NCI-H1417 (cell line): ENCODE measurements around the gene MTG2.

Experiments used
- DNase-seq, 3 experiments: peaks; one replicate each; lab custom pipeline; 2025; lab: John Stamatoyannopoulos, UW

Gene MTG2

DNA sequence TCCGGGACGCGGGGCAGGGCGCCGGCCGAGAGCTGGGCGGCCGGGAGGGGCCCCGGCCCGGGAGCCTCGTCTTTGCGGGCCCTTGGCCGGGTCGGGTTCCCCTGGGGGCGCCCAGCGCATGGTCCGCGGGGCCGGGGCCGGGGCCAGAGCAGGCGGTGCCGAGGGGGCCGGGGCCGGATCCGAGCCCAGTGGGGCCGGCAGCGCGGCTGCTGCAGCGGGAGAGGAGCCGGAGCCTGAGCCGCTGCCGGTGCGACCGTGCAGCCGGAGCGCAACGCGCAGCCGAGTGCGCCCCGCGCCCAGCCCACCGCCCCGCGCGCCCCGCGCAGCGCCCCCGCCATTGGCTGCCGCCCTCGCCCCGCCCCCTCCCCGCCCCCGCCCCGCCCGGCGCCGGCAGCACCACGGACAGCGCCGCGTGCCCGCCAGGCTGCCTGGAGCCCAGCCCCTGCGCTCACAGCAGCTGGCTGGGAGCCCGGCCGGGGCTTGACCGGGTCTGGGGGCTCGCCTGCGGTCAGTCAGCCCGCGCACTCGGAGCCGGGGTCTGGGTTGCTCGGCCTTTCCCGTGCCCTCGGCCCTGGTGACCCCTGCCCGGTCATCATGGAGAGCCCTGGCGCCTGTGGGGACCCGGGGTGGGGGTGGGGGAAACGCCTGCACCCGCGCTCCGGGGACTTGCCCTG, 37.3 kb downstream of the MTG2 start, which contains the start of gene HRH3:
HRH3 (minus strand) TSS at position 287 of the 674 bp plus-strand sequence. CDS start 308 bp downstream, outside the sequence.
- DNase-seq = peak; percentile 73 to 82 (median 78)

DNA sequence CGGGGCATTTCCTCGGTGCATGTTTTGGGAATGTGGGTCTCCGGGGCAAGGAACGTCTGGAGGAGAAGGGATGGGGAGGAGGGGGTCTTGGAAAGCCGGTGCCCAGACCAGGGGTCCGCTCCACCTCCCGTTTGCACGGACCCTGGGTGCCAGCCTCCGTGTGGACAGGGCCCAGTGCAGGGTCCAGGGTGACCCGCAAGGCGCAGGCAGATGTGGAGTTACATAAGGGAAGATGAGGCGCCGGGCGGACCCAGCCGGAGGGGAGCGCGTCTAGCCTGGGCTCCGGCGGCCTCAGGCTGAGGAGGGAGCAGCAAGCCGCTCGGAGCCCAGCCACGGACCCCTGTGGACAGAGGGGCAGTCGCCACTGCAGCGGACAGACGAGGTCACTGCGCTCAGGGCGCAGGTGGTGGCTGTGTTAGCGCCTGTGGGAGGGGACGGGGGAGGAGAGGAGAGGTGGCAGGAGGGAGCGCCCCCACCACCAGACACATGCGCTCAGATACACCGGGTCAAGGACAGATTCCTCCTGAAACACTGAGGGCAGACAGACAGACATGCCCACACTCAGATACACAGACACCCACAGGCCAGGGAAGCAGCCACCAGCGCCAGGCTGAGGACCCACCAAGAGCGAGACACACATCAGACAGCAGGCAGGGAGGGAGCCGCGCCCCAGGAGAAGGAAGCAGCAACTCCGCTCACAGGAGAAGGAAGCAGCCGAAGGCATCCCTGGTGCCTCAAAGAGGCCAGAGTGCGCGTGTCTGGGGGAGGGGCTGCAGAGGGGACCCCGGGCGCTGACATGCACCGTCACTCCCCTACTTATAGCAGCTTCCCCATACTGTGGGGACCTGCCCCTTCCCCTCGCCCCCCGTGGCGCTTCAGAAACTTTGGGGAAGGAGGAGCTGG, 38.1 kb downstream of the MTG2 start:
- DNase-seq = peak in 2 of 3 experiments; percentile 75 to 76

DNA sequence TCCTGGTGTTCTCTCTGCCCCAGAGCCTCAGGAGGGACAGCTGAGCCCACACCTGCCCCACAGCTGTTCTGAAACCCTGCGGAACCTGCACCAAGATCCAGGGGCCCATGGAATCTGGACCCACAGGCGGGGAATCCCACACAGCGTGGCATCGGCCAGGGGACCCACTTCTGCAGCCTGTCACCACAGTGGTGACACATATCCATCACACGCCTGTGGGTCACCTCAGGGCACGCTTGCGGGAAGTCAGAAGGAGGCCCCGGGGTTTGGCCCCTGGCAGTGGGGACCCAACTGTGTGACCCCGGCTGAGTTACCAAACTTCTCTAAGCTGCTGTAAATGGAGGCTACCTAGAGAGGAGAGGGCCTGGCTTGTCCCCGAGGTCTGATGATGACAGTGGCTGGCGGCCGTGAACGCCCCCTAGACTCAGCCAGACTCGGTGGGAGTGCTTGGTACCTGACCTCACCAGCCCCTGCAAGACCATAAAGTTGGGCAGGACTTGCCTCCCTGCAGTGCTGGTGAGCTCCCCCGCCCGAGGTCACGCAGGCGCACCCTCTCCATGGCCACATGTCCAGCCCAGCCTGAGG, 39.5 kb downstream of the MTG2 start:
- no peak for DNase-seq

DNA sequence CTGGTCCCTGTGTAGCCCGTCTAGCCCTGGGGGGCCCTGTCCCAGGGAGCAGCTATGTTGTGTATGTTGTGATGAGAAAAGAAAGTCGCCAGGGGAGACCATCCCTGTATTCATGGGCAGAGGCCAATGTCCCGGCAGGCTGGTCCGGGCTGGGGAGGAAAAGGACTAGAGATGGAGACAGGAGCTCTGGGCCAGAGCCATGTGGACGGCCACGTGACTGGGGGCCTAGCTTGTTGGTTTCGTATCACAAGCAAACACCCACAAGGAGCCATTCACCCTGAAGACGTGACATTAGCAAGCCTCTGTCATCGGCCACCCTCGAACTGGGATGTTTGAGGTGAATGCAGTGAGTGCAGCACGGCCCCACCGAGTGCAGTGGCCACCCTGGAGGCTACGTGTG, 40.1 kb downstream of the MTG2 start:
- no peak for DNase-seq

DNA sequence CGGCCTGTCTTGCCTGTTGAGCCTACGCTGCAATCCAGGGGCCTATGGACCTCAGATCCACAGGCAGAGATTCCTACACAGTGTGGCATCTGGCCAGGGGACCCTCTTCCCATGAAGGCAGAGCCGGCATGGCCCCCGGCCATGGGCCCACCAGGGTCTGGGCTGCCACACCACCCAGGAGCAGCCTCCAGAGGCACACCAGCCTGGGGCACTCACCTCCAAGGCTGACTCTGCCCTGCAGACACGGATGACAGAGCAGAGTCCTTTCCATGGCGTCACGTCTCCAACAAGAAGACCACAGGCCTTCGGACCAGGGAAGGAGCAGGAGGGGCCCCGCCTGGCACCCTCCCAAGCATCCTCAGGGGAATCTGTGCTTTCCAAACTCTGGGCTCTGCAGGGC, 40.7 kb downstream of the MTG2 start:
- no peak for DNase-seq

DNA sequence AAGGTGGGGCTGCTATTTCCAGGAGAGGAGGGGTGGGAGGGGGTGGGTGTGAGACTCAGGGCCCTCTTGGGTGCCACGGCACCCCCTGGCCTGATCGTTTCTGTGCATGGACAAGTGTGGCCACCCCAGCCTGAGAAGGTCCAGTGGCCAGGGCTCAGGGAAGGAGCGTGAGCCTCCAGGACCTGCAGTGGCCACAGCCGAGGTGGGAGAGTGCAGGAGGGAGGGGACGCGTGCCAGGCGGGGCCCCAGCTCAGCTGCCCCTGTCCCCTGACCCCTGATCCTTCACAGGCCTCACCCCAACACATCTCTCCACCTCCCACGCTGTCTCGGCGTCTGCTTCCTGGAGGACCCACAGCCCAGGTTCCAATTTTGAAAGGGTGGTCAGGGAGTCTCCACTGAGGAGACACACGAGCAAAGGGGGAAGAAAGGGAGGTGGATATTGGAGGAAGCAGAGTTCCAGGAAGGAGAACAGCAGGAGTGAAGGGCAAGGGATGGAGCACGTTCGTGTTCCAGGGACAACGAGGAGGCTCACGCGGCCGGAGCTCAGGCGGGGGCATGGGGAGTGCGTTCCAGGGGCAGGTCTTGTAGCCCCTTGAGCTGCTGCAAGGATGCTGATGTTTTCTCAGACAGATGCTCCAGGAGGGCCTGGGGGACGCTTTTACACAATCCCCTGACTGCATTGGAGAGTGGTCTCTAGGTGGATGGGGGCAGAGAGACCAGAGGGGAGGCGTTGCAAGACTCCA, 41.5 kb downstream of the MTG2 start:
- no peak for DNase-seq

DNA sequence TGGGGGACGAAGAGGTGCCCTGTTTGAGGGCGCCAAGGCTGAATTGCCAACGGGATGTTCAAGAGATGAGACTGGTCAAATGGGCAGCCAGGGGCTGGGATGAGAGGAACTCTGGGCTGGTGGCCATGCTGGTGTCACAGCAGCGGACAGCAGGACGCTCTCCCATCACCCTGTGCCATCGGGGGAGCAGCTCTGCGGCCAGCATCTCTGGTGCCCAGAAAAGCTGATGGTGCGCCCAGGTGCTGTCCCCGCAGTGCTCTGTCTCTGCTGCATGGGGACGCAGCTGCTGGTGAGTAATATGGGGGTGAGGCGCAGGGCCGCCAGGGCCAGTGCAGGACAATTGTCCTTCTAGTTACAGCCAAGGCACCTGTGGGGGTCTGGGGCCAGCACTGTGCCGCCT, 42.2 kb downstream of the MTG2 start:
- no peak for DNase-seq

DNA sequence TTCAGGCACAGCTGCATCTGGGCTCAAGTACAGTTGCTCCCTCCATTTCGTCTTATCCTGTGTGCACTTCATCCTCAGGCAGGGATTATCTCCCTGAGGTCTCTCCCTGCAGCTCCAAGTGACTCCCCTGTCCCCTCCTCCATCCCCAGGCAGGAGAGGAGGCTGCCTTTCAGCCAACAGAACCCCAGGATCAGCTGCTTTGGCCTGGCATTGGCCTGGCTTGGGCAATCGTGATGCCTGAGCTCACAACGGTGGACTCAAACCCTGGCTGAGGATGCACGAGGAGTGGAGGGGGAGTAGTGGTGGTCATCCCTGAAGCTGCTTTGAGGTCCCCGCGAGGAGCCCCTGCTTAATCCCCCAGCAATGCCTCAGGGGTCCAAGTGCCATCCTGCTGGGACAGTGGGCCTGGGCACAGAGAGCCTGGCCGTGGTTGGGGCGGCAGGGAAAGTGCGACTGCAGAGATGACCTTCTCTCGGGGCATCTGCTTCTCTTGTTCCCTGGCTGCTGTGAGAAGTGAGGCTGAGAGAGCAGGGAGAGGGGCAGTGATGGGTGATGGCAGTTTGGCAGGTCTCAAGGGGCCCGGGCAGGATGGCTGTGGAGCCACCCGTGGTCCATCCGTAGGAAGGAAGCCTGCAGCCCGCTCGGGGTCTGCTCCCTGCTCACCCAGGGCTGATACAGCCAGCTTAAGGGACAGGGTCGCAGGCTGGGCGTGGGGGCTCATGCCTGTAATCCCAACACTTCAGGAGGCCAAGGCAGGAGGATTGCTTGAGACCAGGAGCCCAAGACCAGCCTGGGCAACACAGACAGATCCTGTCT, 43.2 kb downstream of the MTG2 start:
- no peak for DNase-seq

DNA sequence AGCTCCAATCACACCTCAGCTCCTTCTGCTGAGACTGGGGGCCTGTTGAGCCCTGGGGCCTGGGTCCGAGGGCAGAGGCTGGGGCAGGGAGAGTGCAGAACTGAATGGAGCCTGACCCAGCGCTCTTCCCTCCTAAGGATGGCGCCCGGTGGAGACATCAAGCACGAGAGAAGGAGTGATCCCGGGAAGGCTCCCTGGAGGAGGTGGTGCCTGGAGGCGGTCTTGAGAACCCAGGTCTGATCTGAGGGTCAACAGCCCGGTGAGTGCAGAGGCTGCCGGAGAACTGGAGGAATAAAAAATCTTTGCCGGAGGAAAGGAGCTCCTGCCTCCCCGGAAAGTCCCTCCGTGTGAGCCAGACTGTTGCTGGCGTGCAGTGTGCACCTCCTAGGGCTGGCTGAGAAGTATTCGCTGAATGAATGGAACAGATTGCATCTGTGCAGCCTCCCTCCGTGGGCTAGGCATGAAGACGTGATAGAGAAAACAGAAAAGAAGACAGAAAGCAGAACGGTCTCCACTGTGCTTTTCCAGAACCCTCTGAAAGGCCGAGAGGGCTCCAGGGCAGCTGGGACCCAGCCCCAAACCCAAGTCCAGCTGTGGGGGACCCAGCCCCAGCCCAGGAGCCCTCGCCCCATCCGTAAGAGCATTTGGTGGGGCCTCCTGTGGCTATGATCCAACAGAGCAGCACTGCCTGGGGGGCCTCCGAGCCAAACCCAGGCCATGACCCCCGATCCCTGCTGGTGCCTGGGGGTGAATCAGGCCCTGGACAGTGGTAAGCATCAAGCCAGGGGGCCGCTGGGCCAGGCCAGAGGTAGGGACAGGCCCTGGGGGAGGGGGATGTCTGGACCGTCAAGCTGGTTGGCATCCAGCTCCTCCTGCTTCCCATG, 44.1 kb downstream of the MTG2 start:
- no peak for DNase-seq

DNA sequence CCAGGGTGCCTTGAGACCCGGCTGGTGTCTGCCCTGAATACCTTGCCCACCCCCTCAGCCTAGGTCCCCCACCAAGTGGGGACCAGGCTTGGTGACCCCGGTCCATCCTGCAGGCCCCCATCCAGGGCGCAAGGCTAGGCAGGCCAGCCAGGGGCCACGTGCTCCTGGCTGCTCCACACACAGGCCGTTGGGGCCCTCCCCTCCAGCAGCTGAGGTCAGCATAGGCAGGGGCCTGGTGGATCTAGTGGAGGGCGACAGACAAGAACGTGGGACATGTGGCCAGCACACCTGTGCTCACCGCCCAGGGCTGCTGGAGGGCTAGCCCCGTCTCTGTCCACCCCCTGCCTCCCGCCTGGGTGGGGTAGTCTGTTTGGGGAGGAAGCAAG, 44.8 kb downstream of the MTG2 start:
- no peak for DNase-seq

DNA sequence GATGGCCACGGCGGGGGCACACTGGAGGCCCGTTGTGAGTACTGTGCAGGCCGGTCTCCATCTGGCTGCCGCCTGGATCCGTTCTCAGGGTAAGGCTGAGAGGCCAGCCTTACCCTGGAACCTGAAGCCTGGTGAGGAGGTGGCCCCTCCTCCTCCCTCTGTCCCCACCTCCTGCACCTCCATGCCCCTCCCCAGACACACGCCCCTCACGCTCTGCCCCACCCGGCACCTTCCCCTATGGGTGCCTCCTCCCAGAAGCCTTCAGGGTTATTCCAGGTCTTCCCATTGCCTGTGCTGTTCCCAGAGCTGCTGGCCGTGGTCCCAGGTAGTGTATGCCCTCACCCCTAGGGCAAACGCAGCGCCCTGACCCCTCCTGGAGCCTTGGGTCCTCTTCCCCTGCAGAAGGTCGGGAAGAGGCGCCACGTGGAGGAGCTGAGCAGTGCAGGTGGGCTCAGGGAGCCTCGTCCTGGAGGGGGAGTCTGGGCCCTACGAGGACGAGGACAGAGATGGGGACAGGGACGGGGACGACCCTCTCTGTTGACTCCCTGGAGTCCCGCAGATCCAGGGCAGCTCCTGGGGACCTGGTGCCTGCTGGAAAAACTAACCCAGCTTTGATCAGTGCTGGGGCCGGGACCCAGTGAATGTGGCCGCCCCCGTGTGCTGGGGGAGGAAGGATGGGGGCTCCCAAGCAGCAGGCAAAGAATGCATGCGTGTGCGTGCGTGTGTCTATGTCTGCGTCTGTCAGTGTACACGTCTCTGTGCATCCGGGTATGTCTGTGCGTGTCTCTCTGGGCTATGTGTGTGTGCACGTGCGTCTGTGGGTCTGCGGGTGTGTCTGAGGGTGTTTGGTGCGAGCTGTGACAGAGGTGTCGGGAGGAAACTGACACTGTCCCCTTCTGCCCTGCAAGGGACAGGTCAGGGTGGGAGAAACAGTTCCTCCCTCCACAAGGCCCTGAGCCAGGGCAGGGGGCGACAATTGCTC, 45.4 kb downstream of the MTG2 start:
- DNase-seq = no peak

DNA sequence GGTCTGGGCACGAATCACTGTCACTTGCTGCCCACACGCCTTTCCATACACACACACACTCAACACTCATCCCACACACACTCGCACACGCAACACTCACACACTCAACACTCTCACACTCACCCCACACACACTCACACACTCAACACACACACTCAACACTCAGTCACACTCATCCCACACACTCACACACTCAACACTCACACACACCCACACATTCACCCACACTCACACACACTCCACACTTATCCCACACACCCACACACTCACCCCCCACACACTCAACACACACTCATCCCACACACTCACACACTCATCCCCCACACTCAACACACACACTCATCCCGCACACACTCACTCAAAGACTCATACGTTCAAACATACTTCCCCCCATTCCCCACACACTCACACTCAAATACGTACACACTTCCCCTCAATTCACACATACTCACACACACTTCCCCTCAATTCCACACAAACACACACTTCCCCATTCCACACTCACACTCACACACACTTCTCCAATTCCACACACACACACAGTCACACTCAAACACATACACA, 46.2 kb downstream of the MTG2 start:
- no peak for DNase-seq

DNA sequence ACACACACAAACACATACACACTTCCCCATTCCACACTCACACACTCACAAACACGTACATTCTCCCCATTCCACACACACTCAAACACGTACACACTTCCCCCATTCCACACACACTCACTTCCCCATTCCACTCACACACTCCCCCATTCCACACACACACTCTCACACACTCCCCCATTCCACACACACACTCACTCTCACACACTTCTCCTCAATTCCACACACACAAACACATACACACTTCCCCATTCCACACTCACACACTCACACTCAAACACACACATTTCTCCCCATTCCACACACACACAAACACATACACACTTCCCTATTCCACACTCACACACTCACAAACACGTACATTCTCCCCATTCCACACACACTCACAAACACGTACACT, 46.8 kb downstream of the MTG2 start:
- DNase-seq = no peak

DNA sequence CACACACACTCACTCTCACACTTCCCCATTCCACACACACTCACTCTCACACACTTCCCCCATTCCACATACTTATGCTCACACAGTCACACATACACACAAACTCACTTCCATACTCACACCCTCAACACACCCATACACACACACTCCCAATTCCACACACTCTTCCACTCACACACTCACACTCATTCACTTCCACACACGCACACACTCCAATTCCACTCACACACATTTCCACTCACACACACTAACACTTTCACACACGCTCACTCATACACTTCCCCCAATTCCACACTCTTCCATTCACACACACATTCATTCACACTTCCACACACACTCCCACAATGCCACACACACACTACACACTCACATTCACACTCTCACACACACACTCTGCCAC, 47.4 kb downstream of the MTG2 start:
- no peak for DNase-seq

DNA sequence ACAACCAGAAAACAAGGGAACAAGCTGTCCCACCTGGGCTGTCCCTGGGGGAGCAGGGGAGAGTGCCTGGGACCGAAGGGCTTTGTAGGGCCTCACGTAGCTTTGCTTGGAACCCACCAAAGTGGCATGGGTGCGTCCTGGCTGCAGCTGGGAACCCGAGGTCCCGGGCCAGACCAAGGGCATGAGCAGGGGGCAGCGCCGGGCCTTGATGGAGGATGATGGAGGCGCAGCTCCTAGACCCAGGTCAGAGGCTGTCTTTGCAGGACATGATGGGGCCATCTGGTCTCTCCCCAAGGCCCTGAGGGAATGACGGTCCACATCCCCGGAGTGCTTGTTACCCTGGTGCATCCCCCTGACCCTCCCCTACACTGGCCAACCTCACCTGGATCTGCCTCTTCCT, 47.9 kb downstream of the MTG2 start:
- DNase-seq = no peak

DNA sequence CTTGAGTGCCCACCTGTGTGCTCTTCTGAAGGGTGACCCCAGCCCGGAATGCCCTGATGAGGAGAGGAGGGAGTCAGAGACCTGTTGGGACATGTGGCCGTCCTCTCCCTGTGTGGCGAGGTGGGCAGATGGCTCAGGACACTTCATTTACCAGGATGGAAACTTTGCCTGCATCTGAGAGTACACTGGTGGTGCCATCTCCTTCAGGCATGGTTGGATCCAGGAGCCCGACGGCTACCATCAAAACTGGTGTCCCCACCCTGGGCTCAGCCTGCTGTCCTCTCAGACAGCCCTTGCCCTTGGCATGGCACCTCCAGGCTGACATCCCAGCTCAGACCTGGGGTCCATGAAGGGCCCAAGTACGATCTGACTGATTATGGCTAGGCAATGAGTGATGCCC, 48.5 kb downstream of the MTG2 start:
- no peak for DNase-seq

DNA sequence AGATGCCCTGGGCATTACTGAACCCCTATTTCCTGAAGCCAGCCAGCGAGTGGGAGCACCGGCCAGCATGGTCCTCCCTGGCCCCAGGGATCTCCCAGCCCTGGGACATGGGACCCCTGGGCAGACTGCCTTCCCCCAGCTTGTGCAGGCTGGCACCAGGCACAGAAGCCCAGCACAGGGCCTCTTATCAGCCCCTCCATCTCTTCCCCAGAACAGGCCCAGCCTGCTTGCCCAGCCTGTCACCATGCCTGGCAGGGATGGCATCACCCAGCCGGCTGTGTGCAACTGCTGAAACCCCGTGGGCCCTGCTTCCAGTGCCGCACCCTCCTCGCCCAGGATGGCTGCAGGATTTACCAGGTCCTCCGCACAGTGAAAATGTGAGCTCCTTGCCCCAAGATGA, 49.4 kb downstream of the MTG2 start:
- no peak for DNase-seq

DNA sequence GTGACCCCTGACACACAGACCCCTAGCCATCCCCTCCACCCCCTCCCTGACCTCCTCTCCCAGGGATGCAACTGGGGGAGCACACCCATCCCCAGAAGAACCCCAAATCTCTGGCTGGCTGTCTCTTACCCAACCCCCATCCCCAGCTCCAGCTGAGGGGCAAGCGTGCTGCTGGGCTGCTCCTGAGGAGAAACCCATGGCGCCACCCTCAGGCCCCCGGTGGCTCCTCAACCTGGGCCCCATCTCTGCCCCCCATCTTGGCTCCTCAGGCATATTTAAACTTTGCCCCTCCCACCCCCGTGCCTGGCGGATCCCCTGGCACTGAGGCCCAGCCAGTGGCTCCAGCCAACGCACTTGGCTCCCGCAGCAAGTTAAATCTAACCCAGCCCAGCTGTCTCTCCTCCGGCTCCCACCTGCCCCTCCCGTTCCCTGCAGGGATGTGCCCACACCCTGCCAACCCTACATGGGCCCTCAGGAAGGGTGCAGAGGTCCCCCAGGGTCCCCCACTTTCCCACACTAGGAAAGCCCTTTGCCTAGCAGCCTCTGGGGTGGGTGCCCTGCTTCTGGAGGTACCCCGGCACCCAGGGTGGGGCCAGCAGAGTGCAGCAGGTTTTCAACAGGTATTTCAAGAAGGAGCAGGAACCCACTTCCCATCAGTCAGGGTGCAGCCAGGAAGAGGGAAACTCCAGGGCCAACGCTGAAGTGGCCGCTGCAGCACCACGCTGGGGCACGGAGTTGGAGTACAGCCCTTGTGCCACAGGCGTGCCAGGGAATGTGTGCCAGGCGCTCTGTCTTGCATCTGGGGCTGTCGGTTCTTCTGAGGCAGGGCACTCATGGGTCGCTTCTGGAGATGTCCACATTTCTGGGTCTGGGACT, 50.2 kb downstream of the MTG2 start:
- no peak for DNase-seq
